Epidermal melanocyte (primary cell): ENCODE data around the gene EXOC2.

ENCODE experiments used
- DNase-seq: peaks from one replicate; pipeline ENCODE4 v3.0.0; 2011; ENCODE audit warnings: low spot score; ENCODE audit not compliant: insufficient read length

Gene EXOC2

DNA sequence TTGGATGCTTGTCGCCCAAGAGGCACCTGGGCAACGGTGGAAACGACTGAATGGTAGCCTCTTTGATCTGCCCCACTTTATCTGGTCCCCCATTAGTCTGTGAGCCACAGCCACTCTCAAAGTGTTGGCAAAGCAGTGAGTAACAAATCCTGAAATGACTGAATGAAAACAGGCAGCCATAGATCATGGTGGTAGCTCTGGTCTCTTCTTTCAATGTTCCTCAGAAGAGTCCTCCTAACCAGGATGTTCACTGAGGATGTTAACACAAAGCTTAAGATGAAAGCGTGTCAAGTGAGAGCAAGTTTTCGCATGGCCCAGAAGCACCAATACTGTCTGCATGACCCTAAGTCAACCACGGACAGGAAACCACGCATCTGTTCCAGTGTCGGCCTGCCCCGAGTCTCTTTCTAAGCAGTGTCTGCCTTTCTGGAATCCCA, 194.1 kb downstream of the EXOC2 start:
- no peak for DNase-seq

DNA sequence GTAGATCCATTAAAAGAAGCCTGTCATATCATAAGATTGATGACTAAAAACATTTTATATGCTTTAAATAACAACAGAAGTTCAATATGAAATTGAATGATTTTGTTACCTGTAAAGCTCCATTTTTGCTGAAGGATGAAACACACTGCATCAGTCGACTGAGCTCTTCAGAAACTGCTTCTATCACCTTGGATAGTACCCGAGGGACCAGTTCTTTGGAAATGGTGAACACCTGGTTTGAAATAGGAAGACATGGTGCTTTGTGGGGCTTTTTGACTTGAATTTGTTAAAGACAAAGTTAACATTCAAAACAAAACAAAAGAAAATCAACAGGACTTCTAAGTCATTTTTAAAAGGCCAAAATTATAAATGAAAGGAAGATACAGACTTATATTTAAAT, 195.7 kb downstream of the EXOC2 start:
- DNase-seq, result no peak

DNA sequence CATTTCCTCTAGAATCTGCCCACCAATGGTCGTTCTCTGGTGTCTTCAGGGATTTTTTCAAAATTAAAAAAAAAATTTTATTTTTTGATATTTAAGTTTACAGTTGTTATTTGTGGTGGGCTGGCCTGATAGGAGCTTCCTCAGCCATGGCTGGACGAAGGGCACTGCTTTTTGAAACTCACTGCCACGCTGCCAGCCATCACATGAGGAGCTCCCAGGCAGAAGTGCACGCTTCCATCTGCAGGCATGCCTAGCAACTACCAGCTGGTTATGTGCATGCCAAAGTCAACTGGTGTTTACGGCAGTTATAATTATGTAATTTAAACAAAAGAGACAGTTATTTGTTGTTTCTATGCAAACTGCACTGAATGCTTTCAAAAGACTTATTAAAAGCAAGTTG, 196.3 kb downstream of the EXOC2 start:
- no peak for DNase-seq

DNA sequence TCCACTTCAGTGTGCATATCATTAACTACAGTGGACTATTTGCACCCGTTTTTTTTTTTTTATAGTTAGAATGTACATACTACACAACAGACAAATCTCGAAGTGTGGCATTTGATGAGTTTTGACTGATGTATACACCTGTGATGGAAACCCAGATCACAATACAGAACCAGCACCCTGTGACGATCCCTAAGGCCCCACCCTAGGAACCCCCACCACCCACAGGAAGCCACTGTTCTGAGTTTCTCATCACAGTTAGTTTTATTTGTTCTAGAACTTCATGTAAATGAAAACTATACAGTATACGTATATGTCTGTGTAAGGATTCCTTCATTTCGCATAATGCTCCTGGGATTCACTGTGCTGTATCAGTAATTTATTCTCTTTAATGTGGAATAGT, 198.5 kb downstream of the EXOC2 start:
- DNase-seq, result no peak

DNA sequence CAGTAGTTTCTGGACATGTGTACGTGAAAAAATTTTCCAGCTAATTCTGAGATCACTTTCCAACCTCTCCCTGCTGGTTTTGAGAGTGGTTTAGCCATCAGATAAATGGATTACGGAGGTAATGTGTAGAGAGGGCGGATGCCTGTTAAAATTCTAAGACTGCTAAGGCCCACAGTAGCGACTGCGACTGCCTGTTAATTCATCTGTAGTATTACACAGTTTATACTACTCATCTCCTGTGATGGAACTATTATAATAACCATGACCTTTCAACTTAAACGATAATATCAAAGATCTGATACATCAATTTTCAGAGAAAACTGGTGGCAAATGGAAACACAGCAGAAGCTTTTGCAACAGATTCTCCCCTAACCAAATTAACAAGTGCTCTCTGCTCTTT, 199.1 kb downstream of the EXOC2 start:
- DNase-seq, result no peak

DNA sequence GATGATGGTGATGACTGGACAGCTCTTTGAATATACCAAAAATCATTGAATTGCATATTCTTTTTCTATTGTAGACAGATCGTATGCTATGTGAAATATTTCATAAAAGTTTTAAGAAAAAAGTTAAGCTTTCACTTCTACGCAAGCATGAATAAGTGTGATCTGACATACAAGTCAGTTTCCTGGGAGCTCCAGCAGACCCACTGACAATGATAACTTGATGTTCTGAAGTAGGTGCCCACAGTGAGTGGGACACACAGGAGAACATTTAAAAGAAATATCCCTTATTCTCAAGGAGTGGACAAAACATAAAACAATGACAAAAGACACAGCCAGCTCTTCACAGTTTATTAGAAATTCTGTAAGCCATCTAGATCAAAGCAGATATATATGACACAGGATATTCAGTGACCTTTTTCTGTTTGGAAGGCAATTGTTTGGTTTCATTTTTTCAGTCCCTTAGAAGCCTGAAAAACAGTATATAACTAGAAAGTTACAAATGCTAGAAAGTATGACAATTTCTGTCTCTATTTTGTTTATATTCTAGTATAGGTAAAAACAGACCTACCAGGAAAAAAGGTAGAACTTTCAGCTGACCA, 200.0 kb downstream of the EXOC2 start:
- no peak for DNase-seq

DNA sequence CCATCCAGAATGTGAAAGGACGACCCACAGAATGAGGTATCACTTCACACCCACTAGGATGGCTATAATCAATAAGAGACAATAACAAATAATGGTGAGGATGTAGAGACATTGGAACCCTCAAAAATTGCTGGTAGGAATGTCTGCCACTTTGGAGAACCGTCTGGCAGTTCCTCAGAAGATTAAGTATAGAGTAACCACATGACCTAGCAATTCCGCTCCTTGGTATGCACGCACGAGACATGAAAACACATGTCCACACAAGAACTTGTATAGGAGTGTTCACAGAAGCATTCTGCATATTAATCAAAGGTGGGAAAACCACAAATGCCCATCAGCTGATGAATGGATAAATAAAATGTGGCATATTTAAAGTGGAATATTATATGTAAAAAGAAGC, 200.8 kb downstream of the EXOC2 start:
- DNase-seq, result no peak

DNA sequence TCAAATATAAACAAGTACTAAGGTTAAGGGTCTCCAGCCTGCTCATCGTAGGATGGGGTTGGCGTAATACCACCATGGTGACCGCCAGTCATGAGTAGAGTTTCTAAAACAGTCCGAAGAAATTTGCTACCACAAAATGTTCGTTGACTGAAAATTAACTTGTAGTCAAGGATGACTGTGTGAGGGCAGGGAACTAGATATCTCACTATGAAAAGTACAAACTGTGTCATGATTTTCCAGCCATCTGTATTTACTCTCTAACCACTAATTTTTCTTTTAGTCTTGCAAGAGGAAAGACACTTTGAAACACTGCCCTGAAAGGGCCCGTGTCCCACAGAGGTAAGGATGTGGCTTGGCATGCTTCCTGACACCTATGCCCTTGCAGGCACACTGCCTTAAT, 201.7 kb downstream of the EXOC2 start:
- DNase-seq, result no peak

DNA sequence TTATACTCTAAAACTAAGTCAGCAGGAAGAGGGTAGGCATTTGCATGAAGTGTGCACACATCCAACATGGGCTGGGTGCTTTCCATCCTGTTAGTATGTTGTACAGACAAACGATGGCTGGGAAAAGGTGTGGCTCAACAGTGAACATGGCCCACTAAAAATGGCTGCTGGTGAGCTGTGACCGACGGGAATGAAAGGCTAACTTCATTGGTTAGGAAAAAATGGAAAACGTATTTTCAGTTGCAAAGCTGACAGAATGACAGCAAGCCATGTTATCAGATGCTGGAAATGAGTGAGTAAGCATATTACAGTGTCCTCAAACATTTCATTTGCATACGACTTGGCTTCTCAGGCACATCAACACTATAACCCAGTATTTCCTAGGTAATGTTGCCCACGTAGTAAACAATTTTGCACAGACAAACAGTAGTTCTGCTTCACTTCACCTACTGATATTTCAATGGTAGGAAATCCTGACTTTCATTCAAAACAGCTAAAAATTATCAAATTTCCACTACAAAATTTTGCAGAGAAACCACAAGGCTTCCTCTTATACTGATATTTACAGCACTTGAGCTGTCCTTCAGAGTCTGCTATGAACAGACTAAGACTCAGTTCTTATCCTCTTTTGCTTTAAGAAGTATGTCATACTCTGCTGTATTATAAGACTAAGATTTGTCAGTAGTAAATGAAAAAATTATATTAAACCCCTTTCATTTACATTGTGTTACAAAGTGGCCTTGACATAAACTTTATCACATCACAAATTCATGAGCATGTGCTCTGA, 202.5 kb downstream of the EXOC2 start:
- DNase-seq, result no peak

DNA sequence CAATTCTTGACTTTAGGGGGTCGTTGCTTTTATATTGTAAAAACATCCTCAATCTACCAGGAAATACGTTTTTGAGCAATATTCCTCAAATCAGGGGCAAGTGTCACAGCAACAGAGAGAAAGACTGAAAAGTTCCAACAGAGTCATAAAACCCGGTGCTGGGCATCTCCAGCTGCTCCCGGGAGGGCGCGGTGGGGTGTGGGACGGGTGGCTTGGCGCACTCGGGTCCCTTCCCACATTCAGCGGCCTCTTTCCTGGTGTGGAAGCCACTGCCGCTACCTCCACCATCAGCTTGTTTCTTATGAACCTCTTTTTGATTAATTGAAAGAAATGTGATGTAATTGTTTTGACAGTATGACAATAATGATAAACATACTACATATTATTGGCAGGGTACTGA, 203.2 kb downstream of the EXOC2 start:
- DNase-seq, result no peak

DNA sequence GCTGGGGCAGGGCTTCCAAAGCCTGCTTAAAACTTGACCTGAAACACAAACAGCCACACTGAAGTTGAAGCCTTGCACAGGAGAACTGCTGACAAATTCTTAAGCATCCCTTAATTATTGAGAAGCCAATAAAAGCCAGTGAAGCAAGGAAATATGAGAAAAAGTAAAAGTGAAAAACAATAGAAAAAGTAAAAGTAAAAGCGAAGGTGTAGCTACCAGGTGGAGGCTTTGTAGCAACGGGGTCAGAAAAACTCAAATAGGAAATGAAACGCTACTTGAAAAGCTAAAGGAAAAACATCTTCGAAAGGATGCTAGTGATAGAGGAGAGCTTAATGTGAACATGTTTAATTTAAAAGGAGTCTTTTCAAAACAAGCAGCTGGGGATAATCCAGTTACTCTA, 203.9 kb downstream of the EXOC2 start:
- DNase-seq, result no peak

DNA sequence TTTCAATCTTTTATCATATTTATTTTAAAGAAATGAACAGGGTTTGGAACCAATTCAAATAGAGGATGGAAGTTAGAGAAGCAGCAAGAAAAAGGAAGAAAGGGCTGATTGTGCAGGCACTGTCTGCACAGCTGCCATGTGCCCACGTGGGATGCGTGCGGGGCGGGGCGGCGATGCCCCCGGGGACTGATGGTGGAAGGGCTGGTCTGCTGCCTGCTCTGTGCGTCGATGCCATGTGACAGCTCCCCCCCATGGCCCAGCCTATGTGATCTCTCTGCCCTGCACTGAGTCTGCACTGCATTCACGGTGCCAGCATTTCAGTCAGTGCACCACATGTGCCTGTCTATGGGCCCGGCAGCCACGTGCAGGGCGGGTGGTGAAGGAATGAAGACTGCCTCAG, 205.0 kb downstream of the EXOC2 start:
- DNase-seq, result peak; percentile 67

DNA sequence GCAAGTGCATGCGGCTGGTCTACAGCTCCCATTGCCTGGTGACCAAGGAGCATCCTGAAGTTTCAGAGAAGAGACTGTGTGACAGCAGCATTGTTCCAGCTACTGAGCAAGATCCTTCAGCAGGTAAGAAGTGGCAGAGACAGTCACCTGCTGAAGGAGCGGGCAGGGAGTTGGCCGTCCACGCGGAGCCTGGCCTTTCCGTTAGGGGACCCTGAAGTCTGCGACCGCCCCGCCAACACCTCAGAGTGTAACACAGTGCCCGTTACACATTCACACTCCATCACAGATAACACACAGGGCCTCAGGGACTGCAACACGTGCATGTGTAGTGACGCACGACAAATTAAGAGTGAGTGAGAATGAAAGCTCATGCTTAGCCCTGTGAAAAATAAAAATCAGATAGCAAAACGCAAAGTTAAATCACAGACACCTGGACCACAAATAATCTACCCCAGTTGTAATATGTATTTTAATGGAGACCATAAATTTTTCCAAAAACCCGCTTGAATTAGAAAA, 207.2 kb downstream of the EXOC2 start:
- DNase-seq, result no peak

DNA sequence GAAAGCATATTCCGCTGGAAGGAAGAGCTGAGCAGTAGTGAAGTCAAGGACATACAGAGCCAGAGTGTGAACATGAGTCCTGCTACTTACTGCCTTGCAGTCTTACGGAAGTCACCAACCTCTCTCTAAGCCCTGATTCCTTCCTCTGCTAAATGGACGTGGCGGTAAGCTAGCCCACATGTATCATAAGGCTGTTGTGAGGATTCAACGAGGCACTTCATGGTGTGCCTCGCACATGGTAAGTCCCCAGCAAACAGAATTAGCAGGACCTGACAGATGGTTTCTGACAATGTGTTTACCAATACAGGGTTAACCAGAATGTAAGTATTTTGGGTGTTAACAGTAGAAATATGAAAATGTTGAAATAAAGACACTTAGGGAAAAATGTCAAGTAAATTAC, 208.2 kb downstream of the EXOC2 start:
- no peak for DNase-seq

DNA sequence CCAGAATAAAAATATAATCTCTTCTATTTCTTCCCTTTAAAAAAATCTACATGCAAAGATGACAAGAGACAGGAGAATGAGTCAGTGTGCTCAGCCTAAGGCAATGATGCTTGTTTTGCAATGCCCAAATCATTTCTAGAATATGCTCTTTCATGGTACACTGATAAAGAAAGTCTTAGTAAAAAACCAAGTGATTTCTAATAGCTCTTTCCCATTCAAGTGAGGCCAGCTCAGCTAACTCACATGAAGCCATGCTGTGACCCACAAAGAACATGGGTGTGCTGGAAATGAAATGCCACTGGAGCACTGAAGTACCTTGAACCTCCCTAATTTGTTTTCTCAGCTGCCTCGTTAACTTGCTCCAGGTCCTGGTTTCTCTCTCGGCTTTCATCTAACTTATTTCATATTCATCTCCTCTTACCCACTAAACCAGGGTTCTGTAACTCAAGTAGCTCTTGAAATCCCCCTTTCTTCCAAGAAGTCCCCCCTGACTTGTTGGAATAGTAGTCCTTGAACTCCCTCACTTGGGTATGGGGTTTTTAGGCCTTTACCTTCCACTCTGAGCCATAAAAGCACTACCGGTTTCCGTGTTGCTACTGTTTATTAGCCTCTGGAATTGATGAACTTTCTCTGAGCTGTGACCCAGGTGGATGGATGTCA, 208.7 kb downstream of the EXOC2 start:
- DNase-seq, result no peak

DNA sequence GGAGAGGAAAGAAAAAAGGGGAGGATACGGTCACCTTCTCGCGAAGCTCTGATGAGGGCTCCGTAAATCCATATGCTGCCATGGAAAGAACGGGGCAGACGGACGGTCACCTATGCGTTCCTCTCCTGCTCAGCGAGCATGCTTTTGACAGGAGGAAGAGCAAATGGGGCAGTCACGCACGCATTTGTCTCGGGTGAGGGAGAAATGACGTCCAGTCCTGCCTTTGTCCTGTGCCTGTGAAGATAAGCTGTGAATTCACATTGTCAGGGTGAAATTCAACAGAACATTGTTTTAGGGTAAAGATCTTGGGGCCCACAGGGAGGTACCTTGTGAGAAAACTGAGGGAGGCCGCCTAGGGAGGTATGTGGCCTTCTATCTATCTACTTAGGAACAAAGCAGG, 217.6 kb downstream of the EXOC2 start:
- DNase-seq, result no peak

DNA sequence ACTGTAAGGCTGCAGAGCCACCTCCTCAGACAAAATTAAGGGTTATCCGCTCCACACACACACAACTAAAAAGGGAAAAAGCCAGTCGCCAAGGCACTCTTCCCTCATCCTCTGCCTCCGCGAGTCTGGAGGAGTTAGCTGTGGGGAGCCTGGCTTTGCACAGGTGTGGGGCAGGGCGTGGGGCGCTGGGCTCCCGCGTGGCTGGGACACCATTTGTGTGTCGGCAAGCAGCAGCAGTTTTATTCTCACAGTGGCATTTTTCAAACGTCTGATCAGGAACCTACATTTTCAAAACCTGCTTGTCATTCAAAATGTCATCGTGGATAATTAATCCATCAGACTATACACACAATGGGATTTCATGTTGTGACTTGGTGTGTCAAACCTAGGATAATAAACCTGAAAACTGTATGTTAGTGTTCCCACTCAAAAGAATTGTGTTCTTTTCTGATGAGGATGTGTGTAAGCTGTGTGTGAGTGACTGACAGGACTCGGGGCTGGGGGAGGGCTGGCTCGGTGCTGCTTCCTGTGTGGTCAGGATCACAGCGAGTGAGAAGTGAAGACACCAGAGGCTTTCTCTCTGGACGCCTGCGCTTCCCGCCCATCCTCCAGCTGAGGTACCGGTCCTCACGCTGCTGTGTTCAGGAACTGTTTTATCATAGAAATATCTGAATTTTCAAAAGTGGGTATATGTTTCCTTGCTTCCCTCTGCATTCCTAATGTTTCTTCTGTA, 218.3 kb downstream of the EXOC2 start:
- no peak for DNase-seq

DNA sequence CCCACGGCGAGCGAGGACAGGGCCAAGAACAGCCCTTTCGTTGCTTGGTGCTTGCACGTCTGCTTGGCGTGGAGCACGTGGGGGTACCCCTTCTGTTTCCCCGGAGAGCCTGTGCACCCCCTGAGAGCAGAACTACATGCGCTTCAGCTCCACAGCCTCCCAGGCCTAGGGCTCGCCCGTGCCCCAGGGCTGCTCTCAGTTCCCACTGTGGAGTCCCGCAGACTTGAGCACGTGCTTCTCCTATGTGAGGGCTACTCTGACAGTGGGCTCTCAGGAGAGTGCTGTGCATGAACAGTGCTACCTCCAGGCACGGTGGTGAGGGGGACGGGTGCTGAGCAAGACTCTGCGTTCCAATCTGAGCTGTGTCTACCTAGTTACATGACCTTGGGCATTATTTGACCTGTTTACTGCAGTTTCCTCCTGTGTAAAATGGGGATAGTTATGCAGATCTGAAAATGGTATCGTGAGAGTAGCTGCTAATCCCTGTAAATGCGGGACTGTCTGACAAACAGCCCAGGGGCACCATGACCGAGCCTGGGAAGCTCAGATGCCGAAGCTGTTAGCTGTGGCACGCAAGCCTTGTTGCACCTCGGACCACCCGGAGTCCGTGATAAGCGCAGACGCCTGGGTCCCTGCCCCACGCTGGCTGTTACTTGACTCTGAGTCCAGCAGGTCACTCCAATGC, 219.0 kb downstream of the EXOC2 start:
- DNase-seq, result no peak

DNA sequence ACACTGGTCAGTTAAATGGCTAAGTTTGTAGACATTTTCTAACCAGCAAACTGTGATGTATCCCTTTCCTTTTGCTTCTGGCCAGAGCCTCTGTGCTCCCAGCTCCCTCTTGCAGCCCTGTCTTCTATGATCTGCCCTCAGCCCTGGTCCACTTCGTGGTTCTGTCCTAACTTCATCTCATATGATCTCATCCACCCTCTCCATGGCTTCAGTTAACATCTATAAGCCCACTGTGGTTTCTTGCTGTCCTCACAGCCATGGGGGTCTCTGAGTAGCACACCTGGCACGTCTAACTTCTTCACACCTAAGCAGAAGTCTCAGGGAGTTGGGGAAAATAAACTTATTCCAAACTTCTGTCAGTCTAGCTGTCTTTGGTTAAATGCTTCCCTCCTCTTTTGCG, 219.6 kb downstream of the EXOC2 start:
- DNase-seq, result no peak

DNA sequence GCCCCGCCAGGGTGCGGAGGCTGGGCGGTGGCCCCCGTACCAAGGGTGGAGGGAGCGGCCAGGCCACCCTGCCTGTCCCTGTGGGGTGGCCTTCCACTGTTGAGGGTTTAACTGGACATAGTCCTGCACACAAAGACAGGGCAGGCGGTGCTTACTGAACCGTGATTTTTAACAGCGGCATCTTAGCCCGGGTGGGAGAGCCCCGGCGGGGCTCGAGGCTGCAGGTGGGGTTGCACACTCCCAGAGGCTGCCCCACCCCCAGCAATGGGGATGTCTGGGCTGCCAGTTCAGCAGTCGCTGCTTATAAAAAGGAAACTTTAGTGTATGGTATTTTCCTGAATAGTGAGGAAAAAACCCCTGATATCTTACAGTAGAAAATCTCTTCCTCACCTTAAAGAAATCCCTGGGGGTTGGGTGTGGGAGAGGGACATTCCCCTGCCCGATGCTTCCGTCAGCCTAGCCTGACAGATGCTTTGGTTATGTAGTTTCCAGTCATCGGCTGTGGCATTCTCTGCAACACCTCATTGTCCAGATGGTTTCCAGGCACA, 222.0 kb downstream of the EXOC2 start:
- no peak for DNase-seq
